ENCODE data around the gene MAP2K6. TPM values are rescaled to one million over a fixed set of nuclear protein-coding genes. Genes with fewer than 3 reads are reported as not detected.

Gene MAP2K6
- total RNA-seq, 1 donor from 2014 or later: 10.1 TPM

DNA sequence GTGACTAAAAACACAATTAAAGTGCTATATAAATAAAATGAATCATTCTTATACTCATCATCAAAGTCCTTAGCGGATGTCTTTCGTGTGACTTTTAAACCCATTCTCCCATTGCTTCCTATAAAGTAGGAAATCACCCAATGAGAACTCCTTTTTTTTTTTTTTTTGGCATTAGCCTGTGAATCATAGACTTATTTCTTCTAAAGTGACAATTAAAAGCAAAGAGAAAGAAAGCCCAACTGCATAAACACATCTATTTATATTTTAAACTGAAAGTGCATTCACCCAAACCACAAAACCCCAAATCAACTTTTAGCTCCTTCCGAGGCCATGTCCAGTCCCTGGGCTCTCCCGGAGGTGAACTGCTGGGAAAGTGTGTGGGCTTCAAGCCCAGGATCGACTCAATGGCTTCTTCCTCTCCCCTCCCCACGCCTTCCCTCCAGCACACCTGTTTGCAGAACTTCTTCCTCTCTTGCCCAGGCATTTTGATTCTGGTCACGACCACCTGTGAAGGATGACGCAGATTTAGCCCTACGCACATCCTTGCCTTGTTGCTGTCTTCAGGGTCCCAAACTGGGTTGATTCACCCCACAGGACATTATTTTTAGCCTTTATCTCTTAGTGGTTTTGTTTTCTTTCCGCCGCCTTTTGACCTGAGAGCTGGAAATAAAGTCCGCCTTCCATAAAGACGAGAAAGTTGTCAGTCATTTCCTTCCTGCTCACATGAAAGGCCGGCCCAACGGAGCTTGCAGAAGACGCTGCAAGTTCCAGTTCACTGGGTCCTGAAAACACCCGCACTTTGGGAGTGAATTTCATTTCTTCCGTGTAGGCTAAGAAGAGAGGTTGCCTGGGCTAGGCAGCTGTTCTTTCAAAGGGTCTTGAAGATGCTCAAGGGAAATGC, 166.8 kb downstream of the MAP2K6 start:
- no peak for FAIRE-seq

DNA sequence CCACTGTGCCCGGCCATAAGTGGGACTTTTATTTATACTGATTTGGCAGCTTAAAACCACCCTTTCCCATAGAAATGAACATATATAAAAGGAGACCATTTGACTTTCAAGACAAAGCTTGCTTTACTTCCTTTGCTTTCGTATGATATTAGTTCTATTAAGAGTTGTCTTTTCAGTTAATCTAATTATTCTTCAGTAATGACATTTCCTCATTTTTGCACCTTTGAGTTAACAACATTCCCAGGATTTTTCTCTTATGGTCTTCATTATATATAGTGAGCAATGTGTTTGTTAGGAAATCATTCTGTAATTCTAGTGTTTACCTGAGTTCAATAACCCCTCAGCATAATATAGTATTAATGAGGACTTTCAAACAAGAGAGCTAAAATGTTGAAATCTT, 173.8 kb downstream of the MAP2K6 start:
- no peak overlapping the region for H3K27ac Mint-ChIP-seq (ENCODE audit: unreplicated experiment)
- DNase-seq (ENCODE audit: low read depth) (no peak), FAIRE-seq (no peak)
- Histone ChIP-seq H3K27ac (ENCODE audit: low read depth, low read length) (no peak overlapping the region), H3K9ac (ENCODE audit: low read length) (no peak overlapping the region), H3K36me3 (ENCODE audit: insufficient read depth, low read length) (no peaks in the 10 kb centered on the region), H3K4me3 (ENCODE audit: insufficient read depth, low read depth, low read length) (no peak overlapping the region), H2AFZ (ENCODE audit: low read depth, low read length) (no peak overlapping the region), H3K9me3 (ENCODE audit: insufficient read depth, low read depth, low read length) (no peaks in the 10 kb centered on the region), H3K27me3 (ENCODE audit: insufficient read depth, low read length) (no peaks in the 10 kb centered on the region), H3K4me2 (ENCODE audit: low read length) (no peak overlapping the region), H3K79me2 (ENCODE audit: insufficient read depth, low read length) (no peaks in the 10 kb centered on the region), H3K4me1 (ENCODE audit: insufficient read depth, low read length) (no peaks in the 10 kb centered on the region), H4K20me1 (ENCODE audit: insufficient read depth, low read length) (no peaks in the 10 kb centered on the region)
- no peaks in the 10 kb centered on the region for H3K4me1 Mint-ChIP-seq (ENCODE audit: low read depth, unreplicated experiment)
- no peaks in the 10 kb centered on the region for H3K9me3 Mint-ChIP-seq (ENCODE audit: unreplicated experiment)
- no peaks in the 10 kb centered on the region for H3K36me3 Mint-ChIP-seq (ENCODE audit: low read depth, unreplicated experiment)
- no peaks in the 10 kb centered on the region for H3K27me3 Mint-ChIP-seq (ENCODE audit: low read depth, unreplicated experiment)
- no peak overlapping the region for H3K4me3 Mint-ChIP-seq (ENCODE audit: unreplicated experiment)
- TF ChIP-seq EZH2 (IDR thresholded peaks at IDR 0.05; ENCODE audit: insufficient read depth, low read length): no peak
- TF ChIP-seq, protein P1, sequence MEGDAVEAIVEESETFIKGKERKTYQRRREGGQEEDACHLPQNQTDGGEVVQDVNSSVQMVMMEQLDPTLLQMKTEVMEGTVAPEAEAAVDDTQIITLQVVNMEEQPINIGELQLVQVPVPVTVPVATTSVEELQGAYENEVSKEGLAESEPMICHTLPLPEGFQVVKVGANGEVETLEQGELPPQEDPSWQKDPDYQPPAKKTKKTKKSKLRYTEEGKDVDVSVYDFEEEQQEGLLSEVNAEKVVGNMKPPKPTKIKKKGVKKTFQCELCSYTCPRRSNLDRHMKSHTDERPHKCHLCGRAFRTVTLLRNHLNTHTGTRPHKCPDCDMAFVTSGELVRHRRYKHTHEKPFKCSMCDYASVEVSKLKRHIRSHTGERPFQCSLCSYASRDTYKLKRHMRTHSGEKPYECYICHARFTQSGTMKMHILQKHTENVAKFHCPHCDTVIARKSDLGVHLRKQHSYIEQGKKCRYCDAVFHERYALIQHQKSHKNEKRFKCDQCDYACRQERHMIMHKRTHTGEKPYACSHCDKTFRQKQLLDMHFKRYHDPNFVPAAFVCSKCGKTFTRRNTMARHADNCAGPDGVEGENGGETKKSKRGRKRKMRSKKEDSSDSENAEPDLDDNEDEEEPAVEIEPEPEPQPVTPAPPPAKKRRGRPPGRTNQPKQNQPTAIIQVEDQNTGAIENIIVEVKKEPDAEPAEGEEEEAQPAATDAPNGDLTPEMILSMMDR (IDR thresholded peaks at IDR 0.05; ENCODE audit: insufficient read depth, low read depth, low read length): no peak

More for the DNA sequence above, 166.8 kb downstream of the MAP2K6 start:
- Histone ChIP-seq H3K79me2 (ENCODE audit: insufficient read depth, low read length) (no peaks in the 10 kb centered on the region), H3K9ac (ENCODE audit: low read length) (no peak overlapping the region), H2AFZ (ENCODE audit: low read depth, low read length) (no peak overlapping the region), H3K4me3 (ENCODE audit: insufficient read depth, low read depth, low read length) (no peak overlapping the region), H4K20me1 (ENCODE audit: insufficient read depth, low read length) (no peaks in the 10 kb centered on the region), H3K9me3 (ENCODE audit: insufficient read depth, low read depth, low read length) (no peaks in the 10 kb centered on the region), H3K27ac (ENCODE audit: low read depth, low read length) (no peak overlapping the region), H3K4me2 (ENCODE audit: low read length) (no peak overlapping the region), H3K36me3 (ENCODE audit: insufficient read depth, low read length) (no peaks in the 10 kb centered on the region), H3K27me3 (ENCODE audit: insufficient read depth, low read length) (no peaks in the 10 kb centered on the region), H3K4me1 (ENCODE audit: insufficient read depth, low read length) (no peaks in the 10 kb centered on the region)
- no peak overlapping the region for H3K4me3 Mint-ChIP-seq (ENCODE audit: unreplicated experiment)
- DNase-seq (ENCODE audit: low read depth): peak; percentile 39
- no peaks in the 10 kb centered on the region for H3K27me3 Mint-ChIP-seq (ENCODE audit: low read depth, unreplicated experiment)
- H3K4me1 Mint-ChIP-seq (ENCODE audit: low read depth, unreplicated experiment): no peaks in the 10 kb centered on the region
- no peak for TF ChIP-seq EZH2 (IDR thresholded peaks at IDR 0.05; ENCODE audit: insufficient read depth, low read length)
- TF ChIP-seq, protein P1 (IDR thresholded peaks at IDR 0.05; ENCODE audit: insufficient read depth, low read depth, low read length): no peak
- no peak overlapping the region for H3K27ac Mint-ChIP-seq (ENCODE audit: unreplicated experiment)
- no peaks in the 10 kb centered on the region for H3K9me3 Mint-ChIP-seq (ENCODE audit: unreplicated experiment)
- no peaks in the 10 kb centered on the region for H3K36me3 Mint-ChIP-seq (ENCODE audit: low read depth, unreplicated experiment)

DNA sequence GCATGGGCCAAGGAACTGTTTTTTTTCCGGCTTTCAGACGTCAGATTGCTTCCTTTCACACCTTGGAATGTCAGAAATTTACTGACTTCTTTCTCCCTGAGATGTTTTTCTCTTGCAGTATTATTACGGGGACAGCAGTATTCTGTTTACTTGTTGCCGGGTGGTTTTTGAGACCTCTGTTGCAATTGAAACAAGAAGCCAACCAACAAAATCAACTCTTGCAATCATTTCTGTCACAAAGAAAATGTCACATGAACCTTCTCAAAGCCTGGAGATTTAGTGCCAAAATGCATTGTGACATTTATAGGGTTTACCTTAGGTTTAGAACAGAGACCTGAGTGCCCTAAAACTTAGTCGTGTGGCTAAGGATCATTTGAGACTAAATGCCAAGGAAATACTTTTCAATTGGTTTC, 174.3 kb downstream of the MAP2K6 start:
- Histone ChIP-seq H2AFZ (ENCODE audit: low read depth, low read length) (no peak overlapping the region), H3K27me3 (ENCODE audit: insufficient read depth, low read length) (no peaks in the 10 kb centered on the region), H3K4me1 (ENCODE audit: insufficient read depth, low read length) (peaks cover 3% of the 10 kb centered on the region), H3K36me3 (ENCODE audit: insufficient read depth, low read length) (no peaks in the 10 kb centered on the region), H3K9ac (ENCODE audit: low read length) (no peak overlapping the region), H4K20me1 (ENCODE audit: insufficient read depth, low read length) (no peaks in the 10 kb centered on the region), H3K79me2 (ENCODE audit: insufficient read depth, low read length) (no peaks in the 10 kb centered on the region), H3K9me3 (ENCODE audit: insufficient read depth, low read depth, low read length) (no peaks in the 10 kb centered on the region), H3K4me2 (ENCODE audit: low read length) (no peak overlapping the region), H3K27ac (ENCODE audit: low read depth, low read length) (no peak overlapping the region), H3K4me3 (ENCODE audit: insufficient read depth, low read depth, low read length) (no peak overlapping the region)
- no peaks in the 10 kb centered on the region for H3K9me3 Mint-ChIP-seq (ENCODE audit: unreplicated experiment)
- H3K4me1 Mint-ChIP-seq (ENCODE audit: low read depth, unreplicated experiment): peaks cover 2% of the 10 kb centered on the region
- no peaks in the 10 kb centered on the region for H3K36me3 Mint-ChIP-seq (ENCODE audit: low read depth, unreplicated experiment)
- H3K27me3 Mint-ChIP-seq (ENCODE audit: low read depth, unreplicated experiment): no peaks in the 10 kb centered on the region
- FAIRE-seq (peak; percentile 34), DNase-seq (ENCODE audit: low read depth) (no peak)
- H3K4me3 Mint-ChIP-seq (ENCODE audit: unreplicated experiment): no peak overlapping the region
- H3K27ac Mint-ChIP-seq (ENCODE audit: unreplicated experiment): no peak overlapping the region
- TF ChIP-seq EZH2 (IDR thresholded peaks at IDR 0.05; ENCODE audit: insufficient read depth, low read length): no peak
- TF ChIP-seq, protein P1 (IDR thresholded peaks at IDR 0.05; ENCODE audit: insufficient read depth, low read depth, low read length): no peak

Data from astrocyte (in vitro differentiated cells and primary cell).